Measurements from ENCODE around the gene ZBTB16.
"Not testable (repeated sequence)": the region's sequence is repeated elsewhere in the genome, so short reads cannot be mapped to it uniquely, and the experiment has no call there.

- TF ChIP-seq ZNF302 (tag by site-specific recombination; IDR thresholded peaks at IDR 0.05; ENCODE audit: low read depth); ZNF677 (tag by site-specific recombination; IDR thresholded peaks at IDR 0.05); CTCF (tag by site-specific recombination; IDR thresholded peaks at IDR 0.05); ZBTB11 (tag by site-specific recombination; conservative IDR thresholded peaks at IDR 0.05; ENCODE audit: low read depth); ZNF404 (tag by site-specific recombination; IDR thresholded peaks at IDR 0.05); PBX3 (CRISPR knock-in tag; IDR thresholded peaks at IDR 0.05): not testable (repeated sequence)
Observed at GRCh38 chr11:114049766-114050165, 9.7 kb upstream of the ZBTB16 start.

All from HEK293 (cell line).